Measurements from ENCODE around the gene ATG16L1. TPM values are rescaled to one million over a fixed set of nuclear protein-coding genes. Genes with fewer than 3 reads are reported as not detected.

The ATG16L1 gene
- total and polyA plus RNA-seq, 9 of the 15 experiments (the other 6 are each of a cell fraction or from before 2014, with no cell fraction given), result 6.4 to 21.3 (median 17.2) TPM

DNA sequence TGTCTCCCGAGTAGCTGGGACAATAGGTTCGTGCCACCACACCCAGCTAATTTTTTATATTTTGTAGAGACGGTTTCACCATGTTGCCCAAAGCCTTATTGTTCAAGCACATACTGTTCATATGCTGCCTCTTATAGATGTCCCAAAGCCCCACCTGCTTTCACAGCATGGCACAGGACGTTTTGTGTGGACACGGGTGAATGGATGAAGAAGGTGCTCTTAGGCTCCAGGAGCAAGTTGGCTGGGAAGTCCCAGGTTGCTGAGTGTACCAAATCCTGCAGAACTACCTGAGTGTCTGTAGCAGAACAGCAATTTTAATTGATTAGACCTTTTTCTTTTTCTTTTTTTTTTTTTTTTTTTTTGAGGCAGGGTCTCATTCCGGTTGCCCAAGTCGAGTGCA is 45.6 kb downstream of the ATG16L1 start:
- no peak overlapping the region for H3K4me3 ChIP-seq
- no peaks in the 10 kb centered on the region for H3K9me1 ChIP-seq (ENCODE audit: control insufficient read depth, insufficient read depth, low read length)
- no peak for DNase-seq (ENCODE audit: extremely low read depth in 1 of 4, low spot score in 3 of 4)
- ChIA-PET POLR2A (no interaction called here), CTCF (ENCODE audit: low intra/inter-chr PET ratio) (no interaction called here)
- BruUV-seq (replicated peaks), result no TSS peak
- H4K20me1 ChIP-seq (replicated peaks; ENCODE audit: control insufficient read depth, insufficient read depth, low read length), result no peaks in the 10 kb centered on the region
- H3K9ac ChIP-seq (ENCODE audit: insufficient read depth in 1 of 2, low read depth in 2 of 2, low read length in 2 of 2), result no peak overlapping the region
- TF ChIP-seq CHD2 (IDR thresholded peaks at IDR 0.05; ENCODE audit: low read depth, low read length) (no peak), ZBTB17 (CRISPR knock-in tag; IDR thresholded peaks at IDR 0.05) (no peak), SMAD4 (CRISPR knock-in tag; conservative IDR thresholded peaks at IDR 0.05) (no peak), POLR2B (IDR thresholded peaks at IDR 0.05; ENCODE audit: low read depth, partially characterized antibody) (no peak), ZNF354B (CRISPR knock-in tag; IDR thresholded peaks at IDR 0.05) (no peak), FOXJ3 (CRISPR knock-in tag; IDR thresholded peaks at IDR 0.05) (no peak), ZNF316 (IDR thresholded peaks at IDR 0.05) (no peak), SMARCE1 (IDR thresholded peaks at IDR 0.05) (no peak), KLF1 (tag; IDR thresholded peaks at IDR 0.05) (no peak), MBD2 (IDR thresholded peaks at IDR 0.05; ENCODE audit: borderline replicate concordance, low read depth) (no peak), OTX1 (CRISPR knock-in tag; IDR thresholded peaks at IDR 0.05) (no peak), FOXP1 (CRISPR knock-in tag; IDR thresholded peaks at IDR 0.05) (no peak)
- TF ChIP-seq, protein P1, sequence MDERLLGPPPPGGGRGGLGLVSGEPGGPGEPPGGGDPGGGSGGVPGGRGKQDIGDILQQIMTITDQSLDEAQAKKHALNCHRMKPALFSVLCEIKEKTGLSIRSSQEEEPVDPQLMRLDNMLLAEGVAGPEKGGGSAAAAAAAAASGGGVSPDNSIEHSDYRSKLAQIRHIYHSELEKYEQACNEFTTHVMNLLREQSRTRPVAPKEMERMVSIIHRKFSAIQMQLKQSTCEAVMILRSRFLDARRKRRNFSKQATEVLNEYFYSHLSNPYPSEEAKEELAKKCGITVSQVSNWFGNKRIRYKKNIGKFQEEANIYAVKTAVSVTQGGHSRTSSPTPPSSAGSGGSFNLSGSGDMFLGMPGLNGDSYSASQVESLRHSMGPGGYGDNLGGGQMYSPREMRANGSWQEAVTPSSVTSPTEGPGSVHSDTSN (CRISPR knock-in tag; IDR thresholded peaks at IDR 0.05; ENCODE audit: low read depth), result no peak
- TF ChIP-seq, protein P1 (tag; conservative IDR thresholded peaks at IDR 0.05; ENCODE audit: low read depth), result no peak
- TF ChIP-seq, protein P2, sequence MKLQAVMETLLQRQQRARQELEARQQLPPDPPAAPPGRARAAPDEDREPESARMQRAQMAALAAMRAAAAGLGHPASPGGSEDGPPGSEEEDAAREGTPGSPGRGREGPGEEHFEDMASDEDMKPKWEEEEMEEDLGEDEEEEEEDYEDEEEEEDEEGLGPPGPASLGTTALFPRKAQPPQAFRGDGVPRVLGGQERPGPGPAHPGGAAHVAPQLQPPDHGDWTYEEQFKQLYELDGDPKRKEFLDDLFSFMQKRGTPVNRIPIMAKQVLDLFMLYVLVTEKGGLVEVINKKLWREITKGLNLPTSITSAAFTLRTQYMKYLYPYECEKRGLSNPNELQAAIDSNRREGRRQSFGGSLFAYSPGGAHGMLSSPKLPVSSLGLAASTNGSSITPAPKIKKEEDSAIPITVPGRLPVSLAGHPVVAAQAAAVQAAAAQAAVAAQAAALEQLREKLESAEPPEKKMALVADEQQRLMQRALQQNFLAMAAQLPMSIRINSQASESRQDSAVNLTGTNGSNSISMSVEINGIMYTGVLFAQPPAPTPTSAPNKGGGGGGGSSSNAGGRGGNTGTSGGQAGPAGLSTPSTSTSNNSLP (IDR thresholded peaks at IDR 0.05; ENCODE audit: borderline replicate concordance, low read depth, low read length), result no peak
- no peak overlapping the region for H3K4me2 ChIP-seq (ENCODE audit: insufficient read depth, low read length)
- WGBS (ENCODE audit: insufficient coverage, low coverage, missing lambda C conversion rate), result 86% methylated on average over 7 of the region's 7 CpGs
- no peaks in the 10 kb centered on the region for H3K27me3 ChIP-seq (ENCODE audit: control insufficient read depth in 2 of 2, insufficient read depth in 2 of 2, low read length in 2 of 2)
- intact Hi-C loops (cut with micrococcal nuclease), result no loop called here
- H3K9me3 ChIP-seq (replicated peaks; ENCODE audit: control insufficient read depth, insufficient read depth, low read depth, low read length), result no peaks in the 10 kb centered on the region
- H3K4me1 ChIP-seq (replicated peaks in 1 of 2; ENCODE audit: control insufficient read depth in 2 of 2, insufficient read depth in 2 of 2, low read length in 2 of 2), result no peaks in the 10 kb centered on the region; a peak in 1 of 5 replicates
- H3K36me3 ChIP-seq (ENCODE audit: control insufficient read depth, insufficient read depth, low read length), result peaks cover 40% of the 10 kb centered on the region; the same call in 2 of the 3 replicates
- in situ Hi-C loops (cut with MboI), result no loop called here
- no peak for FAIRE-seq
- no peak overlapping the region for H3K27ac ChIP-seq (ENCODE audit: extremely low read depth, low read depth, low read length)
- H2AFZ ChIP-seq (ENCODE audit: low read depth, low read length), result no peak overlapping the region
- no peak for ATAC-seq
- no peaks in the 10 kb centered on the region for H3K79me2 ChIP-seq (ENCODE audit: control insufficient read depth, insufficient read depth, low read length)

Measured in K562 (cell line).